GM12892 (cell line): ENCODE data around the gene NRM.

Source experiments
- POLR2A ChIP-seq: IDR thresholded peaks from 2 replicates; pipeline ENCODE4 v1.6.1; 2011; ENCODE audit warnings: low read depth, low read length, control low read depth
- POLR2AphosphoS5 ChIP-seq: IDR thresholded peaks from 2 replicates; pipeline ENCODE4 v1.6.1; 2011; ENCODE audit warnings: low read depth, low read length, control low read depth
- TAF1 ChIP-seq: IDR thresholded peaks from 2 replicates; pipeline ENCODE4 v1.6.1; 2011; ENCODE audit warnings: low read depth, mild to moderate bottlenecking, control low read depth, low read length, borderline replicate concordance

DNA sequence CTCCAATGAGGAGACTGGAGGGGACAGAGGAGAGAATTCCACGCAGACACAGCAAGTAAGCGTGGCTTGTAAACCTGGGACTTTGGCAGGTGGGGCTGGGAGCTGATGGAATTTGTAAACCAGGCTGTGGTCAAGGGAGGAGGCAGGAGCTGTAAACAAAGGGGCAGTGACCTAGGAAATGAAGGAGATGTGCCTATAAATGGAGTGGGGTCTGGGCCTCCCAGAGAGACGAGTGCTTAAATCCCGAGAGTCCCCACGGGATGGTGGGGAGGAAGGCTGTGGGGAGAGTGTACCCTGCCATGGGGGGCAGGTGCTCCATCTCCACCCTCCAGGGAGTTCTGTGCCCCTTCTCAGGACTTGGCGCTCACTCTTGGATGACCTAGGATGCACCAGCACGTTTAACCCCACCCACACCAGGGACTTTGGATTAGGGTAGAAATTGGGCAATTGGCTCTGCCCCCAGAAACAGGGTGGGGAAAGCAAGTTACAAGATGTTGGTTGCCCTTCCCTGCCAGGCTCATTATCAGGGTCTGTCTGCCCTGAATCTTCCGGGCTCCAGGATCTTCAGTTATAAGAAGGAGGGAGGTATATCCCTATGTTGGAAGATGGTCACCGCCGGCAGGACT is 14.0 kb downstream of the NRM start:
- TF ChIP-seq POLR2AphosphoS5 (no peak), POLR2A (no peak), TAF1 (no peak)
